GM19397 (cell line): ENCODE results near the gene KRTAP4-2.
"Not testable (repeated sequence)": the region's sequence is repeated elsewhere in the genome, so short reads cannot be mapped to it uniquely, and the experiment has no call there.

Source experiments
- ATAC-seq: cut with Tn5 transposase; IDR thresholded peaks from one replicate; pipeline ENCODE4 v1.9.1; 2021; ENCODE audit warnings: mild to moderate bottlenecking, moderate library complexity; ENCODE audit not compliant: unreplicated experiment

KRTAP4-2 gene

DNA sequence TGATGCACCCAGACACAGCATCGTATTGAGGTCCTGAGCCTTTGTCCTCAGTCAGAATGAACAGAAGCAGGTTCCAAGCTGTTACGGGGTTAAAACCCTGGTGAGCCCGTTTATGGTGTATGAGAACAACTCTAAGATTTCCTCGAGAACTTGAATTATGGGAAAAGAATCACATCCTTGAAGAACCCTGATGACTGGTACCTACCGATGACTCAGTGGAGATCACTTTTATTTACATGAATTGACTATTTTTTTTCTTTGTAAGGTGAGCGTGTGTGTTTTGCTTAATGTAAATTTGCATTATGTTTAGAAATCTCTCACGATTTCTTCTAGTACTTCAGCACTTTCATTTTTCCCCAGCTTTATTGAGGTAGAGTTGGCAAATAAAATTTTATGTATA, 14.2 kb downstream of the KRTAP4-2 start:
- no peak for ATAC-seq

DNA sequence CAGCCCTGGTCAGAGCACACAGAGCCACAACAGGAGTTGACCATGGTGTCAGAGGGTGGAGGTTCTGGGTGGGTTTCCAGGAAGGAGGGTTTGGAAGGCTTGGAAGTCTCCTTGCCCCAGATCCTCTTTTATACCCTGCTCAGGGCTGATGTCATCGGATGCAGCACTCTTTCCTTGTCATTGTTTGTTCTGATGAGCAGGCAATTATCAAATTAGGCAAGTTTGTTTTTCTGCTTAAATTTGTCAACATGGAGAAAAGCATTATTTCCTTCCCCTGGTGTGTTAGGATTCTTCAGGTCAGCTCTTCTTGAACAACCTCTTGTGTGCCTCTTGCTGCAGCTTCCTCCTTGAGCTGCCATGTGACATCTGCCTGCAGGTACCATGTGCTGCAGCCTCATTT, 17.4 kb downstream of the KRTAP4-2 start, which contains the start of gene KRTAP4-4:
TSS of gene KRTAP4-4 (minus strand) at position 101 of the 400 bp plus-strand sequence. CDS start at position 44, 57 bp downstream.
- ATAC-seq = no peak

DNA sequence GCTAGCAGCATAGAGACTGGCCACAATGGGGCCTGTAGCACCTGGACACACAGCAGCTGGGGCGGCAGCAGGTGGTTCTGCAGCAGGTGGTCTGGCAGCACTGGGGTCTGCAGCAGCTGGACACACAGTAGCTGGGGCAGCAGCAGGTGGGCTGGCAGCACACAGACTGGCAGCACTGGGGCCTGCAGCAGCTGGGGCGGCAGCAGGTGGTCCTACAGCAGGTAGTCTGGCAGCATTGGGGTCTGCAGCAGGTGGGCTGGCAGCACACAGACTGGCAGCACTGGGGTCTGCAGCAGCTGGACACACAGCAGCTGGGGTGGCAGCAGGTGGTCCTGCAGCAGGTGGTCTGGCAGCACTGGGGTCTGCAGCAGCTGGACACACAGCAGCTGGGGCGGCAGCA, 17.8 kb downstream of the KRTAP4-2 start:
- not testable (repeated sequence) for ATAC-seq

DNA sequence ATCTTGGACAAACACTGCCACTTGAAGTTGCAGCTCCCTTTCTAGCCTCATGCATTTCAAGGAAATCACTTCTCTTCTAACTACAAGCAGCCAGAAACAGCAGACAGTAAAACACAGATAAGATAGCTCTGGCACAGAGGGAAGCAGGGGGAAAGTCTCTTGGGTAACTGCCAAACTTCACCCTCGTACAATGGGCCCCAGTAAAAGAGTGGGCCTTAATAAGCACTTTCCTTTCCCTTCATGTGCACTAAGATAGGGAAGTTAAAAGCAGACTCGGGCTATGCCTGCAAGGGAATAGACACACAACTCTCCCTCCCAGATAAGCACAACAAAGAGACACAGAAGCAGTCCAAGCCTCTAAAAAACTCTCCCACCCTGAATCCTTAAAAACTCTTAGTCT, 24.2 kb downstream of the KRTAP4-2 start:
- ATAC-seq = no peak

DNA sequence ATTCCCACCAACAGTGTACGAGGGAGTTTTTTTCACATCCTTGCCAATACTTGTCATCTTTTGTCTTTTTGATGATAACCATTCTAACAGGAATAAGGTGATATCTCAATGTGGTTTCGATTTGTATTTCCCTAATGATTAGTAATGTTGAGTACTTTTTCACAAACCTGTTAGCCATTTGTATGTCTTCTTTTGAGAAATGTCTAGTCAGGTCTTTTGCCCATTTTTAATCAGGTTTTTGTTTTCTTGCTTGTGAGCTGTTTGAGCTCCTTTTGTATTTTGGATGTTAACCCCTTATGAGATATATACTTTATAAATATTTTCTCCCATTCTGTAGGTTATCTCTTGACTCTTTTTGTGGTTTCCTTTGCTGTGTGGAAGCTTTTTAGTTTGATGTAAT, 26.5 kb downstream of the KRTAP4-2 start:
- ATAC-seq = no peak

DNA sequence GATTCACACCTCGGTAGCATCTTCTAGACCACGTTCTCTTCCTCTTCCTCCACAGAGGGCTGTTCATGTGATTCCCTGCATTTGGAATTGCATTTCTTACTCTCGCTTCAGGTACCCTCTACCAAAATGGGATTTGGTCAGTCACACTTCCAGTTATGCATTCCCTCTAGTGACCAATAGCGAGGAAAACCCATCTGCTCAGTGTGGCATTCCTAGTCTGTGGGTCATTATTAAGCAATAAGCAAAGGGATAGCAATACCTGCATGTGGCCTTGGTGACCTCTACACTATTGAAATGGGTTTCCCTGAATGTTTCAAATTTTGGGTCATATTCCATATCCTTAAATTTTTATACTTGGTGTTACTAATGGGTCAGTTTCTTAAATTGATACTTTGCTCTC, 28.0 kb downstream of the KRTAP4-2 start:
- no peak for ATAC-seq

DNA sequence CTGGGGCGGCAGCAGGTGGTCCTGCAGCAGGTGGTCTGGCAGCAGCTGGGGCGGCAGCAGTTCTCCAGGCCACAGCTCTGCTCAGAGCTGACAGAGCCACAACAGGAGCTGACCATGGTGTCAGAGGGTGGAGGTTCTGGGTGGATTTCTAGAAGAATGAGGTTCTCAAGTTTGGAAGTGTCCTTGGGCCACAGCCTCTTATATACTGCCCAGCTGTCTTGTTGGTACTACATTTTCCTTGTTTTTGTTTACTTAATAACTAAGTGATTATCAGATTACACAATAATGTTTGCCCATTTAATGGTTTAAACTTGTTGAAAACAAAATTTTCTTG, 28.4 kb downstream of the KRTAP4-2 start, which contains the start of gene KRTAP4-5:
TSS of gene KRTAP4-5 (minus strand) at position 174 of the 334 bp plus-strand sequence. CDS start at position 116, 58 bp downstream.
- no peak for ATAC-seq

DNA sequence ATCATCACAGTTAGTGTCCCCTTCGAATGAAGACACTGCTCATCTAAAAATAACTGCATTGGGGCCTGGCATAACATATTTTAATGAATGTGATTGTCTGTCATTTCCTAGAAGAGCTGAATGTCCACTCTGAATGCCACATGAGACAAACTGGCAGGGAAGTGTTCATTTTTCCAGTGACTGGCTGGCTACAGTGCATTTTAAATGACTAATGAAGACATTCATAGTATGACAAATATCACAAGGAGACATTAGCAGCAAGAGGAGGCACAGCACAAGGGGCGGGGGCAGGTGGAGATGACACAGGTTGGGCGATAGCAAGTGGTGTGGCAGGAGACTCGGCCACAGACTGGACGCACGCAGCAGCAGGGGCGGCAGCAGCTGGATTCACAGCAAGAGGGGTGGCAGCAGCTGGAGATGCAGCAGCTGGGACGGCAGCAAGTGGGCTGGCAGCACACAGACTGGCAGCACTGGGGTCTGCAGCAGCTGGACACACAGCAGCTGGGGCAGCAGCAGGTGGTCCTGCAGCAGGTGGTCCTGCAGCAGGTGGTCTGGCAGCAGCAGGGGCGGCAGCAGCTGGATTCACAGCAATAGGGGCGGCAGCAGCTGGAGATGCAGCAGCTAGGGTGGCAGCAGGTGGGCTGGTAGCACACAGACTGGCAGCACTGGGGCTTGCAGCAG, 28.9 kb downstream of the KRTAP4-2 start:
- not testable (repeated sequence) for ATAC-seq

DNA sequence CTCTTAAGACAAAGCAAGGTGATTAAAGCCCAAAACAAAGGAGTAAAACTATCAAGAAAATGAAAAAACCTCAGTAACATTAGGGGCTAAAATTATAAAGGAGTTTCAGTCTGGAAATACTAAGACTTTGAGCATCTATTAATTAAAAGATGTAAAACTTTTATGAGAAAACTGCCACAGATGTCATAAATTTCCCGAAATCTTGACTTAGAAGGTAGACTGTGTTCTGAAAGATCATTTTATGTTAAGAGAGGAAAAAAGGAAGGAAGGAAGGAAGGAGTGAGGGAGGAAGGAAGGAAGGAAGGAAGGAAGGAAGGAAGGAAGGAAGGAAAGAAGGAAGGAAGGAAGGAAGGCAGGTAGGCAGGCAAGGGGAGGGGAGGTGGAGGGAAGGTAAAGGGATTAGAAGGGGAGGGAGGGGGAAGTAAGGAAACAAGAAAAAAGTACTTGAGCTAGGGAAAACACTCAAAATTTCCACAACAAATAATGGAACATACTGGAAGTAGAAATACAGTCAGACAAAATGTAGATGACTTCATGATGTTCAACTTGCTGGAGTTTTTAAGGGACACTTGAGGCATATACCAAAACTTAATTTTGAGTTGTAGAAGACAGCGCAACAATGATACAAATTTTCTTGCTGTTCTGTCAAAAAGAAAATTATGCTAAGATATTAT, 30.4 kb downstream of the KRTAP4-2 start:
- no peak for ATAC-seq

DNA sequence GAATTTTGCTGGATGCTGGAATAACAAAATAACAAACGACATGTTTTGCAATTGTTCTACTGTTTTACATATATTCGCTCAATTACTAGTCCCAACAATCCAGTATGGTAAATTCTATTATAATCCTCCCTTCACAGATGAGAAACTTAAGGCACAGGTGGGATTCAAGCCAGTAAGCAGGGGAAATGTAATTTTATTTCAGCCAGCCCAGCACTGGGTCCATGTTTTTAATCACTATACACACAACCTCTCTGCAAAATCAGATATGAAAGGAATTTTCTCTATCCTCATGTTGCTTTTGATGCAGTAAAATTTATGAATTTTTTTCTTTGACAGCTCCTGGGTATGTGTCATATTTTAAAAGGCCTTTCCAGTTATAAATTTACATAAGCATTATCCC, 32.8 kb downstream of the KRTAP4-2 start:
- no peak for ATAC-seq

DNA sequence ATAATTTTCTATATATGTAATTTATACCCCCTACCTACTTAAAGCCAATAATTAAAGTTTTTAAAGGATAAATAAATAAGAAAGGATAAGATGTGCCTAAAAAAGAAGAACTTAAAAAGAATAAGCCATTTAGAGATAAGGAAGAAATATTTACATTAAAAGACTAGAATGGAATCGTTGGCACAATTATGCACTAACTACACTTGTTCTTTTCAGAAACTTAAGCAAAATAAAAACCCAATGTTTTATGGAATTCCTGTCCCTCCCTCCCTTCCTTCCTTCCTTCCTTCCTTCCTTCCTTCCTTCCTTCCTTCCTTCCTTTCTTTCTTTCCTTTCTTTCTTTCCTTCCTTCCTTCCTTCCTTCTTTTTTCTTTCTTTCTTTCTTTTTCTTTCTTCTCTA, 33.2 kb downstream of the KRTAP4-2 start:
- no peak for ATAC-seq

DNA sequence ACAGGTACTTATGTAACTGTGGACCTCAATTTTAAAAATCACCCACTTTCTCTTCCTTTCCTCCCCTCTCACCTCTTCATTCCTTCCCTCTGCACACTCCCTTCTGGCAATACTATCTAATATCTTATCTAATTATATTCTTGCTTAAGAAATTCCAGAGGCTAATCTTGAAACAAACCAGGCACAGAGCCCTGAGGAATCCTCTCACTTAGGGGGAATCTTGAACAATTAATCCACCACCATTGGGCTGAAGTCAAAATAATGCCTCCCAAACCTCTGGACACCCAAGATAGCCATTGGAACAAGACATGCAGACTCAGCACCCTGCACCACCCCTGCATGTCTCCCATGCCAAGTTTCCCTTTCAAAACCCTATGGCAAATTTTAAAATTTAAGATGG, 36.7 kb downstream of the KRTAP4-2 start:
- ATAC-seq = no peak

DNA sequence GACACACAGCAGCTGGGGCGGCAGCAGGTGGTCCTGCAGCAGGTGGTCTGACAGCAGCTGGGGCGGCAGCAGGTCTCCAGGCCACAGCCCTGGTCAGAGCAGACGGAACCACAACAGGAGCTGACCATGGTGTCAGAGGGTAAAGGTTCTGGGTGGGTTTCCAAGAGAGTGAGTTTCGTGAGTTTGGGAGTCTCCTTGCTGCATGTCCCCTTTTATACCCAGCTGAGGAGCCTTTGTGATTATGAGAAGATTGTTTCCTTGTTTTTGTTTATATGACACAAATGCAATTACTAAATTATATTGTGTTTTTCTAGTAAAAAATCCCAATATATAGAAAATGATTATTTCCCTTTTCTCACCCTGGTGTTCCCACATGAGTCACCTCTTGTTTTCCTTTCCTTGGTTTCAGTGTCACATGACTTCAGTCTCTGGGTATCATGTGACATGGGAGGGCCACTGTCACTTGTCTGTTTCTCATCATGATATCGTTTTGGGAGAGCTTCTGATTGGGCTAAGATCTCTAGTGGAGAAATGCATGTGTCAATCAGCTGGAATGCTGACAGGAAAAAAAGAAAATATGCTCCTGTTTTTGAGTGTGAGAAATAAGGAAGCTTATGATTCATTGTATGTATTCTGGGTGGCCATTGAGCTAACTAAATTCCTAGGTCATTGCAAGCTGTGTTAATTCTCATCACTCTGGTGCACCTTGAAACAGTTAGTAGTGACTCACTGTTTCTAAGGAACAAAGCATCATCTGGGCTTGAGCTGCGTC, 37.5 kb downstream of the KRTAP4-2 start, which contains the start of gene KRTAP4-6:
TSS of gene KRTAP4-6 (minus strand) at position 185 of the 772 bp plus-strand sequence. CDS start at position 128, 57 bp downstream.
- no peak for ATAC-seq

DNA sequence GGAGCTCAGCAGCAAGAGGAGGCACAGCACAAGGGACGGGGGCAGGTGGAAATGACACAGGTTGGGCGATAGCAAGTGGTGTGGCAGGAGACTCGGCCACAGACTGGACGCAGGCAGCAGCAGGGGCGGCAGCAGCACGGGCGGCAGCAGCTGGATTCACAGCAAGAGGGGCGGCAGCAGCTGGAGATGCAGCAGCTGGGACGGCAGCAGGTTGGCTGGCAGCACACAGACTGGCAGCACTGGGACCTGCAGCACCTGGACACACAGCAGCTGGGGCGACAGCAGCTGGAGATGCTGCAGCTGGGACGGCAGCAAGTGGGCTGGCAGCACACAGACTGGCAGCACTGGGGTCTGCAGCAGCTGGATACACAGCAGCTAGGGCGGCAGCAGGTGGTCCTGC, 38.2 kb downstream of the KRTAP4-2 start:
- not testable (repeated sequence) for ATAC-seq

DNA sequence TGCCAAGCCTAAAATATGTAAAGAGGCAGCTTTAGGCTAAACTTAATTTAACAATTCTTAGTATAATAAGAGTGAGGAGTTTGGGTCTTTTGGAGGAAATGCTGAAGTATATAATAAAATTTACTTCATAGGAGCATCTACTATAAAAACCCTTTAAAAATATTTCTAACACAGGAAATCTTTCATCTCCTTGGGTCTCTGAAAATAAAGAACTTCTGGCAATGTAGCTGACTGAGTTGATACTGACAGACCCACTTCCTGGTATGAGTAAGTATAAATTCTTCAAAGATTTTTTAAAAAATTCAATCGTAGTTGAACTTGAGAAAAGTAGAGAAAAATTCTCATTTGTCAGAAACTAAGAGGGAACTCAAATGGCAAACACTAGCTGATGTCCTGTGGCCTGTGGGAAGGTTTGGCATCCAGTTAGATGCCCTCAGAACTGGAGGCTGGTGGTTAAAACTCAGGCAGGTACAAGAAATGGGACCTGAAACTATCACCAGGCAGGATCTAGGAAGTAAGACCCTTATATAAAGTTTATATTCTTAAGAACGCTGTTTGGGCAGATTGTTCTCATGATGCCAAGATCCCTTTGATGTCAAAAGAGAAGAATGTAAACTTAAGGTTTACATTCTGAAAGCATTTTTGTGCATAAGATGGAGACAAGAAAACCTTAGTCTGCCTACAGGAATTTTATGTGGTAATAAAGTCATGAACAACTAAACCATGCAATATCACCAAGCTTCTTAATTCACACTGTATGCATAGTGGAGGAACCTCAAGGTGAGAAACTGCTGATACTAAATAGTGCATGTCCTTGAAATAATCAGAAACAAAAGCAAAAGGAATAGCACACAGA, 43.9 kb downstream of the KRTAP4-2 start:
- ATAC-seq = no peak

DNA sequence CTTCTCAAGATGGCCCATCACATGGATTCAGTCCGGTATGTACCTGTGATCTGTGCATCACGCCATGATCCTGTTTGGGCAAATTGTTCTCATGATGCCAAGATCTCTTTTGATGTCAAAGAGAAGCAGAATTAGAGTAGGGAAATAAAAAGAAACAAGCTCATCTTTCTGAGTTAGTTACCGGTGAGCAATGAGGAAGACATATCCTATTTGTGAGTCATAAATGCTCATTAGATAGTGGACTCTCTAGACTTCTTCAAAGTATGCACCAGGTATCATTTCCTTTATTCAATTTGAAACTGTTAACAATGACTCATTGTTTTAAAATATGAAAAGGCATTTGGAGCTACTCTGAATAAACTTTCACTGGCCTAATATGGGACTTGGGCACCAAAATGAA, 46.0 kb downstream of the KRTAP4-2 start:
- no peak for ATAC-seq
